ENCODE results near the gene YY2.
"Not testable (repeated sequence)": the region's sequence is repeated elsewhere in the genome, so short reads cannot be mapped to it uniquely, and the experiment has no call there.

The YY2 gene

DNA sequence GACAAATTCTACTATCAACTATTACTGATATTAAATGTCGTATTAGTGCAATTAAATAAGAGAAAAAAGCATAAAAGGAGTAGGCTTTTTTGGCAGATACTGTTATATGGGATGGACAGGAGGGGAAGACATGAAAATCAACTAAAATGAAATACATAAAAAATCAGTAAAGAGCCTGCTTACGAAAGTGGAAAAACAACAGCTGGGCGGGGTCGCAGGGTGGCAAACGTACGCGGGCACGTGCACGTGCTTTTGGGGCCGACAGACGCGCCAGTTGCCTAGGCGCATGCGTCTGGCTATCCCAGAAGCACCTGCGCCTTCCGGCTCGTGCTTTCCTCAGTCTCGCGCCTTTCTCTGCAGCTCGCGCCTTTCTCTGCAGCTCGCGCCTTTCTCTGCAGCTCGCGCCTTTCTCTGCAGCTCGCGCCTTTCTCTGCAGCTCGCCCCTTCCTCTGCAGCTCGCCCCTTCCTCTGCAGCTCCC is at the start of gene YY2:
Gene YY2, plus strand, starts transcription at position 51 of the 479 bp plus-strand sequence. CDS start 498 bp downstream, outside the sequence.
- TF ChIP-seq EZH2 (IDR thresholded peaks at IDR 0.05) (no peak), POLR2AphosphoS5 (IDR thresholded peaks at IDR 0.05; ENCODE audit: borderline replicate concordance, low read depth, low read length) (no peak), FOXP2 (optimal IDR thresholded peaks at IDR 0.05; ENCODE audit: control extremely low read depth, extremely low read length, insufficient read depth) (no peak)
- Histone ChIP-seq H3K9ac (ENCODE audit: insufficient read length) (no peak within 1 kb of the TSS), H3K36me3 (ENCODE audit: insufficient read depth, low read length) (peaks cover 13% of the 10 kb centered on the region), H3K9me3 (ENCODE audit: low read depth, low read length) (no peaks in the 10 kb centered on the region), H3K4me3 (no peak within 1 kb of the TSS), H3K27ac (no peak within 1 kb of the TSS)
- no peak for DNase-seq (ENCODE audit: low read depth, low spot score)

DNA sequence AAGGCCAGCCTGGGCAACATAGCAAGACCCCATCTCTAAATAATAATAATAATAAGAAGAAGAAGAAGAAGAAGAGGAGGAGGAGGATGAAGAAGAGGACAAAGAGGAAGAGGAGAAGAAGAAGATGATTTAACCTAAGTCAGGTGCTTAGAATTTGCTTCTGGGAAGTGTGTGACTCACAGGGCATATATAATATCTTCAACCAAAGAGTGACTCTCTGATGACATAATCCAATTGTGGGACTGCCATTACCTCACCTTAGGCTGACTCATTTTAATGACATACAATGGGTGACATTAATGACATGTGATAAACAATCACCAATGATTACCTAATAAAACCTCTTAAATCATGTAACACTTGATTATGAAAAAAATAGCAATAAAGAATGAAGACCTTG is 49.1 kb upstream of the YY2 start:
- no peak for TF ChIP-seq EZH2 (IDR thresholded peaks at IDR 0.05)
- no peak for TF ChIP-seq POLR2AphosphoS5 (IDR thresholded peaks at IDR 0.05; ENCODE audit: borderline replicate concordance, low read depth, low read length)
- TF ChIP-seq FOXP2 (optimal IDR thresholded peaks at IDR 0.05; ENCODE audit: control extremely low read depth, extremely low read length, insufficient read depth) = no peak
- no peaks in the 10 kb centered on the region for H3K9me3 ChIP-seq (ENCODE audit: low read depth, low read length)
- no peak overlapping the region for H3K4me3 ChIP-seq
- H3K36me3 ChIP-seq (ENCODE audit: insufficient read depth, low read length) = no peaks in the 10 kb centered on the region
- H3K27ac ChIP-seq = no peak overlapping the region
- no peak for DNase-seq (ENCODE audit: low read depth, low spot score)
- no peak overlapping the region for H3K9ac ChIP-seq (ENCODE audit: insufficient read length)

DNA sequence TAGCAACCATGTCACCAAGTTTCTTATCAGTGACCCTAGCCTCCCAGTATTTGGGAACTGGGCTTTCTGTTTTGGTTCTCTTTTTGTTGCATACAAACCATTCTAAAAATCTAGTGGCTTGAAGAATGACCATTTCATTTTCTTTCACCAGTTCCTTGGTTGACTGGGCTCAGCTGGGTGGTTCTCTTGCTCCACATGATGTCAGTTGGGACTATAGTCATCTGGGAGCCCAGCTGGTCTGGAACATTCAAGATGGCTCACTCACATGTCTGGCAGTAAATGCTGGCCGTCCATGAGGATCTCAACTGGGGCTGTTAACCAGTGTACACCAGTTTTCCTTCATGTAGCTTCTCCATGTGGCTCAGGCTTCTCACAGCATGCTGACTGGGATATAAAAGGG is 44.0 kb upstream of the YY2 start:
- no peaks in the 10 kb centered on the region for H3K36me3 ChIP-seq (ENCODE audit: insufficient read depth, low read length)
- no peak overlapping the region for H3K9ac ChIP-seq (ENCODE audit: insufficient read length)
- TF ChIP-seq POLR2AphosphoS5 (IDR thresholded peaks at IDR 0.05; ENCODE audit: borderline replicate concordance, low read depth, low read length) = no peak
- TF ChIP-seq FOXP2 (optimal IDR thresholded peaks at IDR 0.05; ENCODE audit: control extremely low read depth, extremely low read length, insufficient read depth) = no peak
- TF ChIP-seq EZH2 (IDR thresholded peaks at IDR 0.05) = no peak
- DNase-seq (ENCODE audit: low read depth, low spot score) = no peak
- no peak overlapping the region for H3K27ac ChIP-seq
- no peak overlapping the region for H3K4me3 ChIP-seq
- H3K9me3 ChIP-seq (ENCODE audit: low read depth, low read length) = no peaks in the 10 kb centered on the region

DNA sequence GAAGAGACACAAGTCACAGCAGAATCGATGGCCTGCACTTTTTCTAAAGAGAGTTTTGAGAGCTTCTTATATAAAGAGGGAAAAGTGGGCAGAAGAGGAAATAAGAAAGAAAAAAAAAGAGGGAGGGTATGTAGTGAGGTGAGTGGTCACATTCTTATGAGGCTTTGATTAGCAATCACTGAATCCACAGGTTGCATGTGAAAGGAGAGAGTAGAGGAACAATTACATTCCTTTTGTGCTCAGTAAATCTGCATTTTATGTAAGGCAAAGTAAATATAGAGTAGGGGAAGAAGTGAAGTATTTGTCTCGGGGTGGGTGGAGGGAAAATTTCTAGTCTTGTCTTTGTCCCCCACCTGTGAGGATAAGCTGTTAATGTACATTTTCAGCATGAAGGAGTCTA is 43.2 kb upstream of the YY2 start:
- TF ChIP-seq FOXP2 (optimal IDR thresholded peaks at IDR 0.05; ENCODE audit: control extremely low read depth, extremely low read length, insufficient read depth) (no peak), EZH2 (IDR thresholded peaks at IDR 0.05) (no peak), POLR2AphosphoS5 (IDR thresholded peaks at IDR 0.05; ENCODE audit: borderline replicate concordance, low read depth, low read length) (no peak)
- H3K9me3 ChIP-seq (ENCODE audit: low read depth, low read length) = no peaks in the 10 kb centered on the region
- H3K9ac ChIP-seq (ENCODE audit: insufficient read length) = no peak overlapping the region
- H3K4me3 ChIP-seq = no peak overlapping the region
- H3K36me3 ChIP-seq (ENCODE audit: insufficient read depth, low read length) = no peaks in the 10 kb centered on the region
- H3K27ac ChIP-seq = no peak overlapping the region
- no peak for DNase-seq (ENCODE audit: low read depth, low spot score)

DNA sequence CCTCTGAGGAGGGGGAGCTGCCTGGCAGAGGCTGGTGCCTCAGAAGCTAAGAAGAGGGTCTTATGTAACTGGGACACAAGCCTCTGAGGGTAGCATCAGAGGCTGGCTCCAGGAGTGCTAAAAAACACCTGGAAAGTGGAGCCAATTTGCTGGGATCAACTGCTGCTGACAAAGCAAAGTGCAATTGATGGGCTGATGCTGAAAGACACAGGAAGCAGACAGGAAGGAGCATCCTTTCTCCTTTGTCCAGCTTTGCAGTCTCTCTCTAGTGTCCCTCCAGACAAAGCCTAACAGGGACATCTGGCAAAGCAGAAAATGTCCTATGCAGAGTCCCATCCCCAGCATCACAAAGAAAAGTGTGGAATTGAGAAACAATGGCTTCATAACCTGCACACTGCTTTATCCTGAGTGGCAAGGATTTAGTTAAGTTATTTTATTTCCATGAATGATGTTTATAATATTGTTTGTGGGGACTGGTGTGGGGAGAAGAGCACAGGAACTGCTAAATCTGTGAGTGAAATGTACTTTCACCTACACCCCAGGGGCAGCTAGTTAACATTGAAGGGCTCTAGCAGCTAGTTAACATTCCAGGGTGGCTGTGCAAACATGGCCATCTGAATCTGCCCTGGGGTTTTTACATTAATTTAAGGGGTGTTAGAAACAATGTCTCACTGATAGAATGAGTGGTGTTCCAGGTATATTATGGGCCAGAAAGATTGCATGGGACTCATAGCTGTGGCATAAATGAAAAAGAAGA is 42.0 kb upstream of the YY2 start:
- no peak for DNase-seq (ENCODE audit: low read depth, low spot score)
- TF ChIP-seq EZH2 (IDR thresholded peaks at IDR 0.05) = no peak
- no peak for TF ChIP-seq POLR2AphosphoS5 (IDR thresholded peaks at IDR 0.05; ENCODE audit: borderline replicate concordance, low read depth, low read length)
- no peak overlapping the region for H3K27ac ChIP-seq
- no peak overlapping the region for H3K9ac ChIP-seq (ENCODE audit: insufficient read length)
- no peaks in the 10 kb centered on the region for H3K9me3 ChIP-seq (ENCODE audit: low read depth, low read length)
- H3K36me3 ChIP-seq (ENCODE audit: insufficient read depth, low read length) = no peaks in the 10 kb centered on the region
- H3K4me3 ChIP-seq = no peak overlapping the region

DNA sequence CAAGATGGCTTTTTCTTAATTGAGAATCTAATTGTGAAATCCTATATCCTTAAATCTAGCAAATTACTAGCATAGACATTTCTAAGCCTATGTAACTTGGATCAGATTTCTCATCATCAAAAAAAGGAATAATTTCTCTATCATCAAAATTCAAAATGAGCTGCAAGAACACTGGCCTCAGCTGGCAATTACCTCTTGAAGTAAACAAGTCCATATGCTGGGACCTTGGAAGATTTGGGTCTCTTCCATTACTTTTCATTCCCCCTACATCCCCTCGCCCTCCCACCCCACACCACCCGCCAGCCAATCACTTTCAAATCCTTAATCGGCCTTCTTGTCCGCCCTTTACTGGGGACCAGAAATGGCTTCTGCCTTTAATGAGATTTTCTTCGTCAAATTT is 39.7 kb upstream of the YY2 start:
- Histone ChIP-seq H3K27ac (no peak overlapping the region), H3K9me3 (ENCODE audit: low read depth, low read length) (no peaks in the 10 kb centered on the region), H3K36me3 (ENCODE audit: insufficient read depth, low read length) (no peaks in the 10 kb centered on the region), H3K9ac (ENCODE audit: insufficient read length) (no peak overlapping the region), H3K4me3 (no peak overlapping the region)
- TF ChIP-seq EZH2 (IDR thresholded peaks at IDR 0.05) (no peak), FOXP2 (optimal IDR thresholded peaks at IDR 0.05; ENCODE audit: control extremely low read depth, extremely low read length, insufficient read depth) (no peak), POLR2AphosphoS5 (IDR thresholded peaks at IDR 0.05; ENCODE audit: borderline replicate concordance, low read depth, low read length) (no peak)
- no peak for DNase-seq (ENCODE audit: low read depth, low spot score)

DNA sequence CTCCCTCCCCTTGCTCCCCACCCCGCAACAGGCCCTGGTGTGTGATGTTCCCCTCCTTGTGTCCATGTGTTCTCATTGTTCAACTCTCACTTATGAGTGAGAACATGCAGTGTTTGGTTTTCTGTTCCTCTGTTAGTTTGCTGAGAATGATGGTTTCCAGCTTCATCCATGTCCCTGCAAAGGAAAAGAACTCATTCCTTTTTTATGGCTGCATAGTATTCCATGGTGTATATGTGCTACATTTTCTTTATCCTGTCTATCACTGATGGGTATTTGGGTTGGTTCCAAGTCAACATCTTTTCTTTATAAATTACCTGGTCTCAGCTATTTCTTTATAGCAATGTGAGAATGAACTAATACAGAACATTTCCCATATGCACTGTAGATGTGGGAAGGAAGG is 35.6 kb upstream of the YY2 start:
- not testable (repeated sequence) for H3K36me3 ChIP-seq (ENCODE audit: insufficient read depth, low read length); H3K9ac ChIP-seq (ENCODE audit: insufficient read length); H3K4me3 ChIP-seq; DNase-seq (ENCODE audit: low read depth, low spot score); H3K27ac ChIP-seq; H3K9me3 ChIP-seq (ENCODE audit: low read depth, low read length)

DNA sequence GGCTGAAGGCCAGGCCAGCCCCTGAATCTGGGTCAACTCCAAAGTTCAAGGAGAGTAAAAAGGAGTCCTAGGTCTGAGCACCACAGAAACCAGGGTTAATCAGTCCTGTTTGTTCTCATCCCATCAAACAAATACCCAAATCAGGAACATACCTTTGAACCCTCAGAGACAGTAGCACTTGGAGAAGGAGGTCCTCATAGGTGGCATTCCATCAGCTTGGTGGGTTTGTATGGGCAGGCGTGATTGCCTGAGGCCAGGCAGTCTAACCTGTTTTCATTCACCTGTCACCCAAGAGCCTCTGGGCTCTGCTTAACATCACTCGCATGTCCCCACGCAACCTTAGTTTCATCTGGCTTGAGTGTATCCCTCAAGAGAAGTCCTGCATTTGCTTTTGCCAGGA is 33.9 kb upstream of the YY2 start:
- no peak for DNase-seq (ENCODE audit: low read depth, low spot score)
- Histone ChIP-seq H3K4me3 (no peak overlapping the region), H3K9ac (ENCODE audit: insufficient read length) (no peak overlapping the region), H3K36me3 (ENCODE audit: insufficient read depth, low read length) (no peaks in the 10 kb centered on the region), H3K27ac (no peak overlapping the region), H3K9me3 (ENCODE audit: low read depth, low read length) (no peaks in the 10 kb centered on the region)
- no peak for TF ChIP-seq EZH2 (IDR thresholded peaks at IDR 0.05)

DNA sequence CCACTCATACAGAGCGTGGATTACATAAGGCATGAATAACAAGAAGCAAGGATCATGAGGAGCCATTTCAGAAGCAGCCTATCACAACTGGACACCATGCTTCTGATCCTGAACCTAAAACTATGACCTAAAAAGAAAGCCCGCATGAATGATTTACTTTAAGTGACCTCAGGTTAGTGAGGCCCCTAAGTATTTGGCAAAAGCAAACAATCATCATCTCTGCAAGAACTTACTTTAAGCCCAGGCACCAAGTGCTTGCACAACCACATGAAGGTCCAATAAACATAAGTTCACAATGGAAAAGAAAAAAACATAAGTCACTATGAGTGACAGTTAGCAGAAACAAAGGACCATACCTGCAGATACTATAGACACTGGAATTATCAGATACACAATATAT is 24.3 kb upstream of the YY2 start:
- no peak overlapping the region for H3K27ac ChIP-seq
- no peaks in the 10 kb centered on the region for H3K36me3 ChIP-seq (ENCODE audit: insufficient read depth, low read length)
- no peak overlapping the region for H3K4me3 ChIP-seq
- TF ChIP-seq FOXP2 (optimal IDR thresholded peaks at IDR 0.05; ENCODE audit: control extremely low read depth, extremely low read length, insufficient read depth) (no peak), EZH2 (IDR thresholded peaks at IDR 0.05) (no peak), POLR2AphosphoS5 (IDR thresholded peaks at IDR 0.05; ENCODE audit: borderline replicate concordance, low read depth, low read length) (no peak)
- DNase-seq (ENCODE audit: low read depth, low spot score) = no peak
- no peaks in the 10 kb centered on the region for H3K9me3 ChIP-seq (ENCODE audit: low read depth, low read length)
- no peak overlapping the region for H3K9ac ChIP-seq (ENCODE audit: insufficient read length)

Measured in SK-N-MC (cell line).